Measurements from ENCODE around the gene TMEM53. TPM values are rescaled to one million over a fixed set of nuclear protein-coding genes. Genes with fewer than 3 reads are reported as not detected.

The TMEM53 gene
- total RNA-seq, 1 experiment from 2014 or later = 9.3 TPM

- Histone ChIP-seq H3K9me3 (ENCODE audit: low read length) (no peaks in the 10 kb centered on the region), H3K27ac (ENCODE audit: low read length) (peak overlapping the region; percentile 77), H3K79me2 (ENCODE audit: low read length) (peaks cover 22% of the 10 kb centered on the region), H3F3A (ENCODE audit: low read length, unreplicated experiment) (peaks cover 14% of the 10 kb centered on the region), H3K4me2 (ENCODE audit: low read length) (peak overlapping the region; percentile 96), H3K9ac (ENCODE audit: low read length) (peak overlapping the region; percentile 87), H3K9me2 (replicated peaks; ENCODE audit: low read length) (no peaks in the 10 kb centered on the region), H3K4me3 (ENCODE audit: low read length) (peak overlapping the region; percentile 80), H3K27me3 (ENCODE audit: low read length) (no peaks in the 10 kb centered on the region), H4K20me1 (ENCODE audit: low read length) (no peaks in the 10 kb centered on the region), H2AFZ (ENCODE audit: low read length) (peak overlapping the region; percentile 73), H3K4me1 (ENCODE audit: insufficient read depth, low read length) (peaks cover 53% of the 10 kb centered on the region), H3K36me3 (ENCODE audit: low read depth, low read length) (peaks cover 14% of the 10 kb centered on the region; the same call in 1 of the 2 replicates)
- ChIA-PET CTCF (interaction anchor here (1.5 kb wide), 1 partner anchor 20 kb away, joined by 5 read pairs; no protein-coding TSS in a partner anchor), POLR2A (ENCODE audit: unreplicated experiment) (no interaction called here)
- DNase-seq = no peak
- no peak for TF ChIP-seq EZH2 (IDR thresholded peaks at IDR 0.05; ENCODE audit: low read length, unreplicated experiment)
- no peak for TF ChIP-seq EZH2phosphoT487 (IDR thresholded peaks at IDR 0.05; ENCODE audit: borderline replicate concordance, low read length)
- TF ChIP-seq CTCF (conservative IDR thresholded peaks at IDR 0.05; ENCODE audit: low read depth, low read length) = no peak
- ATAC-seq = peak; percentile 2; the same call in 1 of the 2 replicates
- TSS peak; percentile 63 for BruUV-seq (replicated peaks)
- intact Hi-C loops (cut with micrococcal nuclease) = no loop called here
These were observed 41.7 kb downstream of the TMEM53 start for GRCh38 chr1:44632598-44632997.

GRCh38 chr1:44631647-44632539, 42.4 kb downstream of the TMEM53 start:
- POLR2A ChIA-PET (ENCODE audit: unreplicated experiment) = interaction anchor here (0.6 kb wide), 1 partner anchor 1165 kb away, joined by 3 read pairs; no protein-coding TSS in a partner anchor
- H3K4me1 ChIP-seq (ENCODE audit: insufficient read depth, low read length) = peaks cover 47% of the 10 kb centered on the region
- no peaks in the 10 kb centered on the region for H3K9me3 ChIP-seq (ENCODE audit: low read length)
- peak overlapping the region; percentile 80 for H3K4me3 ChIP-seq (ENCODE audit: low read length)
- H3K79me2 ChIP-seq (ENCODE audit: low read length) = peaks cover 22% of the 10 kb centered on the region
- peaks cover 14% of the 10 kb centered on the region; the same call in 1 of the 2 replicates for H3K36me3 ChIP-seq (ENCODE audit: low read depth, low read length)
- peak overlapping the region; percentile 96 for H3K4me2 ChIP-seq (ENCODE audit: low read length)
- no peaks in the 10 kb centered on the region for H3K27me3 ChIP-seq (ENCODE audit: low read length)
- CTCF ChIA-PET = interaction anchor here (1.5 kb wide), 1 partner anchor 21 kb away, joined by 5 read pairs; no protein-coding TSS in a partner anchor
- intact Hi-C loops (cut with micrococcal nuclease) = no loop called here
- peak overlapping the region; percentile 85 for H2AFZ ChIP-seq (ENCODE audit: low read length)
- peak overlapping the region; percentile 77 for H3K27ac ChIP-seq (ENCODE audit: low read length)
- H3K9me2 ChIP-seq (replicated peaks; ENCODE audit: low read length) = no peaks in the 10 kb centered on the region
- H3F3A ChIP-seq (ENCODE audit: low read length, unreplicated experiment) = peaks cover 14% of the 10 kb centered on the region
- ATAC-seq (peak; percentile 78), DNase-seq (peak; percentile 64)
- peak overlapping the region; percentile 87 for H3K9ac ChIP-seq (ENCODE audit: low read length)
- no peaks in the 10 kb centered on the region for H4K20me1 ChIP-seq (ENCODE audit: low read length)
- TF ChIP-seq EZH2 (IDR thresholded peaks at IDR 0.05; ENCODE audit: low read length, unreplicated experiment) (no peak), CTCF (conservative IDR thresholded peaks at IDR 0.05; ENCODE audit: low read depth, low read length) (no peak), EZH2phosphoT487 (IDR thresholded peaks at IDR 0.05; ENCODE audit: borderline replicate concordance, low read length) (no peak)
- BruUV-seq (replicated peaks) = no TSS peak
